GM19099 (cell line): Measurements from ENCODE around the gene SRGAP3.

Experiments
- POLR2A ChIP-seq: IDR thresholded peaks from 3 replicates; pipeline ENCODE4 v1.6.1; 2011; ENCODE audit warnings: low read depth; ENCODE audit not compliant: insufficient read length; ENCODE audit errors: extremely low read depth

Gene SRGAP3

GRCh38 chr3:9201266-9201665 is 48.2 kb downstream of the SRGAP3 start:
- TF ChIP-seq POLR2A = no peak

- TF ChIP-seq POLR2A = no peak
Measured at GRCh38 chr3:9199775-9200174, 49.7 kb downstream of the SRGAP3 start.

- no peak for TF ChIP-seq POLR2A
Measured at GRCh38 chr3:9198899-9199335, 50.5 kb downstream of the SRGAP3 start.

GRCh38 chr3:9198261-9198660 is 51.2 kb downstream of the SRGAP3 start:
- TF ChIP-seq POLR2A = no peak

- TF ChIP-seq POLR2A = no peak
Measured at GRCh38 chr3:9196020-9196419, 53.4 kb downstream of the SRGAP3 start.

GRCh38 chr3:9195390-9195789 is 54.1 kb downstream of the SRGAP3 start:
- no peak for TF ChIP-seq POLR2A

- no peak for TF ChIP-seq POLR2A
Measured at GRCh38 chr3:9194509-9195184, 54.8 kb downstream of the SRGAP3 start.

- TF ChIP-seq POLR2A = no peak
Measured at GRCh38 chr3:9193633-9194195, 55.7 kb downstream of the SRGAP3 start.

GRCh38 chr3:9193211-9193610 is 56.2 kb downstream of the SRGAP3 start:
- TF ChIP-seq POLR2A = no peak

- TF ChIP-seq POLR2A = no peak
Measured at GRCh38 chr3:9192248-9193025, 57.0 kb downstream of the SRGAP3 start.

GRCh38 chr3:9190276-9190675 is 59.2 kb downstream of the SRGAP3 start:
- TF ChIP-seq POLR2A = no peak

GRCh38 chr3:9188583-9188982 is 60.9 kb downstream of the SRGAP3 start:
- TF ChIP-seq POLR2A = no peak

GRCh38 chr3:9185701-9186100 is 63.7 kb downstream of the SRGAP3 start:
- no peak for TF ChIP-seq POLR2A

GRCh38 chr3:9185046-9185445 is 64.4 kb downstream of the SRGAP3 start:
- no peak for TF ChIP-seq POLR2A

GRCh38 chr3:9184461-9184835 is 65.0 kb downstream of the SRGAP3 start:
- TF ChIP-seq POLR2A = no peak
